ENCODE data around the gene DACH1. TPM values are rescaled to one million over a fixed set of nuclear protein-coding genes. Genes with fewer than 3 reads are reported as not detected.

DACH1 gene
- total RNA-seq, 1 donor from 2014 or later = not detected

GRCh38 chr13:71514900-71515743 lies 351.9 kb downstream of the DACH1 start:
- POLR2A ChIA-PET = no interaction called here
- Mint-ChIP-seq H3K4me1 (no peaks in the 10 kb centered on the region), H3K36me3 (ENCODE audit: low read depth) (no peaks in the 10 kb centered on the region), H3K9me3 (peaks cover under 1% of the 10 kb centered on the region), H3K4me3 (no peak overlapping the region), H3K27ac (no peak overlapping the region), H3K27me3 (no peaks in the 10 kb centered on the region)
- no peak for ATAC-seq (ENCODE audit: low read depth)
- intact Hi-C loops (cut with micrococcal nuclease) = no loop called here
- CTCF ChIA-PET = no interaction called here
- DNase-seq = no peak
- no peak for TF ChIP-seq CTCF (IDR thresholded peaks at IDR 0.05)

GRCh38 chr13:71513411-71514033 lies 353.5 kb downstream of the DACH1 start:
- no peak overlapping the region for H3K4me3 Mint-ChIP-seq
- POLR2A ChIA-PET = no interaction called here
- no peaks in the 10 kb centered on the region for H3K36me3 Mint-ChIP-seq (ENCODE audit: low read depth)
- no peaks in the 10 kb centered on the region for H3K4me1 Mint-ChIP-seq
- peaks cover 2% of the 10 kb centered on the region for H3K9me3 Mint-ChIP-seq
- CTCF ChIA-PET = no interaction called here
- no peak for TF ChIP-seq CTCF (IDR thresholded peaks at IDR 0.05)
- DNase-seq = no peak
- no peak for ATAC-seq (ENCODE audit: low read depth)
- no peaks in the 10 kb centered on the region for H3K27me3 Mint-ChIP-seq
- intact Hi-C loops (cut with micrococcal nuclease) = no loop called here
- no peak overlapping the region for H3K27ac Mint-ChIP-seq

- CTCF ChIA-PET = no interaction called here
These were observed 363.2 kb downstream of the DACH1 start for GRCh38 chr13:71503781-71504180.

GRCh38 chr13:71499944-71500514 lies 367.0 kb downstream of the DACH1 start:
- no peak for DNase-seq
- no peak overlapping the region for H3K4me3 Mint-ChIP-seq
- TF ChIP-seq CTCF (IDR thresholded peaks at IDR 0.05) = no peak
- H3K9me3 Mint-ChIP-seq = peaks cover 6% of the 10 kb centered on the region
- CTCF ChIA-PET = no interaction called here
- no peaks in the 10 kb centered on the region for H3K4me1 Mint-ChIP-seq
- H3K27me3 Mint-ChIP-seq = no peaks in the 10 kb centered on the region
- H3K36me3 Mint-ChIP-seq (ENCODE audit: low read depth) = no peaks in the 10 kb centered on the region
- ATAC-seq (ENCODE audit: low read depth) = no peak
- intact Hi-C loops (cut with micrococcal nuclease) = no loop called here
- POLR2A ChIA-PET = no interaction called here
- H3K27ac Mint-ChIP-seq = no peak overlapping the region

More at GRCh38 chr13:71503781-71504180, 363.2 kb downstream of the DACH1 start:
- intact Hi-C loops (cut with micrococcal nuclease) = no loop called here
- H3K27ac Mint-ChIP-seq = no peak overlapping the region
- POLR2A ChIA-PET = no interaction called here
- H3K4me1 Mint-ChIP-seq = no peaks in the 10 kb centered on the region
- H3K27me3 Mint-ChIP-seq = no peaks in the 10 kb centered on the region
- no peak for ATAC-seq (ENCODE audit: low read depth)
- H3K9me3 Mint-ChIP-seq = peaks cover 2% of the 10 kb centered on the region
- TF ChIP-seq CTCF (IDR thresholded peaks at IDR 0.05) = no peak
- no peak for DNase-seq
- H3K4me3 Mint-ChIP-seq = no peak overlapping the region
- no peaks in the 10 kb centered on the region for H3K36me3 Mint-ChIP-seq (ENCODE audit: low read depth)

GRCh38 chr13:71499235-71499634 lies 367.8 kb downstream of the DACH1 start:
- H3K4me1 Mint-ChIP-seq = no peaks in the 10 kb centered on the region
- H3K27ac Mint-ChIP-seq = no peak overlapping the region
- H3K4me3 Mint-ChIP-seq = no peak overlapping the region
- ATAC-seq (ENCODE audit: low read depth) = no peak
- no peak for TF ChIP-seq CTCF (IDR thresholded peaks at IDR 0.05)
- intact Hi-C loops (cut with micrococcal nuclease) = no loop called here
- no peaks in the 10 kb centered on the region for H3K27me3 Mint-ChIP-seq
- H3K9me3 Mint-ChIP-seq = peaks cover 5% of the 10 kb centered on the region
- H3K36me3 Mint-ChIP-seq (ENCODE audit: low read depth) = no peaks in the 10 kb centered on the region
- no peak for DNase-seq
- ChIA-PET POLR2A (no interaction called here), CTCF (no interaction called here)
